ENCODE results near the gene VEGFA.

The VEGFA gene

DNA sequence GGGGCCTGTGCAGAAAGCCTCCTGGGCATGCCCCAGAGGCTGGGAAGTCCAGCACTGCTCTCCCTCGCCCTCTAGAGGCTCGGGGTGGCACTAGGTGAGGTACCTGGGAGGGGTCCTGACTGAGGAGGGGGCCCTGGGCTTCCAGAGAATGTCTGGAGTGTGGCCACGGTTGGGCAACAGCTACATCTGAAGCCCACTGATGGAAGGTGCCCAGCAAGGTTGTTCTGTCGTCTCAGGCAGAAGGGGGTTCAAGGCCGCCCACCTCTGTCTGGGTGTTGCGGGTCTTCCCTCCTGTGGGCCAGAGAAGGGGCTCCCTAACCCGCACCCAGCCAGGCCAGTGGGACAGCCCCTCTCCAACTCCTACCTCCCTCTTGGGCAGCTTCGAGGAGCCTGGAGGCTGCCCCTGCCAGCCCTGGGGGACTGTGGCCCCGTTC lies 11.4 kb upstream of the VEGFA start:
- WGBS (ENCODE audit: extremely low coverage, insufficient coverage, low lambda C conversion rate): no CpG with 5 or more reads among the region's 9 CpGs

DNA sequence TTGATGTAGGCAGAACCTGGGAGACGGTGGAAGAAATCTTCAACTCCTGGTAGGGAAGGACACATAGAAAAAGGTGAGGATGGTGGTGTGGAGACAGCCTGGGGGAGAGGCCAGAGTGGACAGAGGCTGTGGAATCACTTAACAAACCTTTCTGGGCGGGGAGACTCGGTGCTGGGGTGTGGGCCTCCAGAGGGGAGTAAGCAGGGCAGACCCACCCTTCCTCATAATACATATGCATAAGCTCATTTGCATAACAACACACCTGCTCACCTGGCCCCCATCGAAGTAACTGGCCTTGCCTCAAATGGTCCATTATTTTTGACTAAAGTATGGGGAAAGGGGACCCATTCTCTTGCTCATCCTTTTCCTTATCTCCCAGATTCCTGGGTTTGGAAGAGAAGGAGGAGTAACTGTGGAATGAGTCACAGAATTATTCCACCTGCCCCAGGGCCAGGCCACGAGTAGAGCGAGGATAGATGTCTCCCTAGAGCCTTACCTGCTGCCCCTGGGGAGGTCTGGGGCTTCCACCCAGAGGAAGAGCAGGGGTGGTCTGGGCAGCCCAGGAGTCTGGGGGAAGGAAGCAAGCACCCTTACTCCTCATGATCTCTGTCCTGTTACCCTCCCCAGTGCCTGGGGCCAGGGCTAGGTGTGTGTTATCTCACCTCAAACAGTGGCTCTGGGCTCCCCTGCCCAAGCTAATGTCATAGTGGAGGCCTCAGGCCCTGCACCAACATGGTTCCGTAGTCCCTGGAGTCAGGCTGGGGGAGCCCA lies 10.7 kb upstream of the VEGFA start:
- H2BK5ac ChIP-seq (ENCODE audit: low read length): no peak overlapping the region
- no peak overlapping the region for H3K4me2 ChIP-seq (ENCODE audit: low read length)
- H3K4me3 ChIP-seq (ENCODE audit: low read length): no peak overlapping the region
- no peaks in the 10 kb centered on the region for H3K4me1 ChIP-seq (ENCODE audit: control insufficient read depth, low read depth, low read length)
- H2BK120ac ChIP-seq (ENCODE audit: low read depth, low read length): no peak overlapping the region
- H3K56ac ChIP-seq (ENCODE audit: low read length): no peak overlapping the region
- no CpG with 5 or more reads among the region's 7 CpGs for WGBS (ENCODE audit: extremely low coverage, insufficient coverage, low lambda C conversion rate)
- H3K9ac ChIP-seq (ENCODE audit: low read length): no peak overlapping the region
- H3K23ac ChIP-seq (ENCODE audit: low read length): no peak overlapping the region
- no peaks in the 10 kb centered on the region for H3K27me3 ChIP-seq (ENCODE audit: insufficient read depth, low read length, poor library complexity)
- no peaks in the 10 kb centered on the region for H3K79me1 ChIP-seq (ENCODE audit: low read length)
- no peak for DNase-seq
- H3K18ac ChIP-seq (ENCODE audit: low read length): no peak overlapping the region
- H3K79me2 ChIP-seq (ENCODE audit: control insufficient read depth, insufficient read depth, low read length): no peaks in the 10 kb centered on the region
- no peak overlapping the region for H3K4ac ChIP-seq (ENCODE audit: low read depth, low read length)
- H2AK5ac ChIP-seq (ENCODE audit: low read length): no peak overlapping the region
- no peak overlapping the region for H3K27ac ChIP-seq (ENCODE audit: low read depth, low read length)
- H3K36me3 ChIP-seq (ENCODE audit: control insufficient read depth, insufficient read depth, low read length): no peaks in the 10 kb centered on the region
- H2BK15ac ChIP-seq (replicated peaks; ENCODE audit: low read depth): no peak overlapping the region
- no peak overlapping the region for H4K8ac ChIP-seq (ENCODE audit: low read depth, low read length)
- H4K5ac ChIP-seq (ENCODE audit: low read length): no peak overlapping the region

More for the DNA sequence above, 11.4 kb upstream of the VEGFA start:
- Histone ChIP-seq H3K23ac (ENCODE audit: low read length) (no peak overlapping the region), H3K27ac (ENCODE audit: low read depth, low read length) (no peak overlapping the region), H3K18ac (ENCODE audit: low read length) (no peak overlapping the region), H2BK15ac (replicated peaks; ENCODE audit: low read depth) (no peak overlapping the region), H3K79me1 (ENCODE audit: low read length) (no peaks in the 10 kb centered on the region), H2BK5ac (ENCODE audit: low read length) (no peak overlapping the region), H4K5ac (ENCODE audit: low read length) (no peak overlapping the region), H3K79me2 (ENCODE audit: control insufficient read depth, insufficient read depth, low read length) (no peaks in the 10 kb centered on the region), H3K4me3 (ENCODE audit: low read length) (no peak overlapping the region), H2BK120ac (ENCODE audit: low read depth, low read length) (no peak overlapping the region), H3K4ac (ENCODE audit: low read depth, low read length) (no peak overlapping the region), H3K9ac (ENCODE audit: low read length) (no peak overlapping the region), H3K27me3 (ENCODE audit: insufficient read depth, low read length, poor library complexity) (no peaks in the 10 kb centered on the region), H3K4me2 (ENCODE audit: low read length) (no peak overlapping the region), H3K4me1 (ENCODE audit: control insufficient read depth, low read depth, low read length) (no peaks in the 10 kb centered on the region), H3K56ac (ENCODE audit: low read length) (no peak overlapping the region), H3K36me3 (ENCODE audit: control insufficient read depth, insufficient read depth, low read length) (no peaks in the 10 kb centered on the region), H2AK5ac (ENCODE audit: low read length) (no peak overlapping the region), H4K8ac (ENCODE audit: low read depth, low read length) (no peak overlapping the region)
- DNase-seq: peak; percentile 80

DNA sequence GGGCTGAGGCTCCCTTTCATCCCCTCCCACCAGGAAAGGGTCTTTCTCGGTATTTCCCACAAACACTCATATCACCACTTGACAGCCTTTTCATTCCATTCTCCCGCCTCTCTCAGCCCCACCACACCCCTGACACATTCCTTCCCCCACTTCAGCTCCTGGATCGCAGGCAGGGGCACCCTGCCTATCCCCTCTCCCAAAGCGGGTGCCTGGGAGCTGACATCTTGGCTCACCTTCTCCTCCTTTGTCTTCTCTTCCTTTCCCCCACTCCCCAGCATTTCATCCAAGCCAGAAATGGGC lies 10.2 kb upstream of the VEGFA start:
- H3K27me3 ChIP-seq (ENCODE audit: insufficient read depth, low read length, poor library complexity): no peaks in the 10 kb centered on the region
- no CpG with 5 or more reads among the region's 4 CpGs for WGBS (ENCODE audit: extremely low coverage, insufficient coverage, low lambda C conversion rate)
- no peak for DNase-seq
- no peak overlapping the region for H2BK5ac ChIP-seq (ENCODE audit: low read length)
- no peak overlapping the region for H3K56ac ChIP-seq (ENCODE audit: low read length)
- H4K5ac ChIP-seq (ENCODE audit: low read length): no peak overlapping the region
- no peak overlapping the region for H3K27ac ChIP-seq (ENCODE audit: low read depth, low read length)
- no peak overlapping the region for H2BK120ac ChIP-seq (ENCODE audit: low read depth, low read length)
- no peak overlapping the region for H3K23ac ChIP-seq (ENCODE audit: low read length)
- no peaks in the 10 kb centered on the region for H3K79me2 ChIP-seq (ENCODE audit: control insufficient read depth, insufficient read depth, low read length)
- no peaks in the 10 kb centered on the region for H3K79me1 ChIP-seq (ENCODE audit: low read length)
- H2AK5ac ChIP-seq (ENCODE audit: low read length): no peak overlapping the region
- H3K18ac ChIP-seq (ENCODE audit: low read length): no peak overlapping the region
- H3K9ac ChIP-seq (ENCODE audit: low read length): no peak overlapping the region
- H2BK15ac ChIP-seq (replicated peaks; ENCODE audit: low read depth): no peak overlapping the region
- no peak overlapping the region for H4K8ac ChIP-seq (ENCODE audit: low read depth, low read length)
- no peak overlapping the region for H3K4me2 ChIP-seq (ENCODE audit: low read length)
- no peaks in the 10 kb centered on the region for H3K36me3 ChIP-seq (ENCODE audit: control insufficient read depth, insufficient read depth, low read length)
- no peak overlapping the region for H3K4ac ChIP-seq (ENCODE audit: low read depth, low read length)
- no peak overlapping the region for H3K4me3 ChIP-seq (ENCODE audit: low read length)
- H3K4me1 ChIP-seq (ENCODE audit: control insufficient read depth, low read depth, low read length): no peaks in the 10 kb centered on the region

DNA sequence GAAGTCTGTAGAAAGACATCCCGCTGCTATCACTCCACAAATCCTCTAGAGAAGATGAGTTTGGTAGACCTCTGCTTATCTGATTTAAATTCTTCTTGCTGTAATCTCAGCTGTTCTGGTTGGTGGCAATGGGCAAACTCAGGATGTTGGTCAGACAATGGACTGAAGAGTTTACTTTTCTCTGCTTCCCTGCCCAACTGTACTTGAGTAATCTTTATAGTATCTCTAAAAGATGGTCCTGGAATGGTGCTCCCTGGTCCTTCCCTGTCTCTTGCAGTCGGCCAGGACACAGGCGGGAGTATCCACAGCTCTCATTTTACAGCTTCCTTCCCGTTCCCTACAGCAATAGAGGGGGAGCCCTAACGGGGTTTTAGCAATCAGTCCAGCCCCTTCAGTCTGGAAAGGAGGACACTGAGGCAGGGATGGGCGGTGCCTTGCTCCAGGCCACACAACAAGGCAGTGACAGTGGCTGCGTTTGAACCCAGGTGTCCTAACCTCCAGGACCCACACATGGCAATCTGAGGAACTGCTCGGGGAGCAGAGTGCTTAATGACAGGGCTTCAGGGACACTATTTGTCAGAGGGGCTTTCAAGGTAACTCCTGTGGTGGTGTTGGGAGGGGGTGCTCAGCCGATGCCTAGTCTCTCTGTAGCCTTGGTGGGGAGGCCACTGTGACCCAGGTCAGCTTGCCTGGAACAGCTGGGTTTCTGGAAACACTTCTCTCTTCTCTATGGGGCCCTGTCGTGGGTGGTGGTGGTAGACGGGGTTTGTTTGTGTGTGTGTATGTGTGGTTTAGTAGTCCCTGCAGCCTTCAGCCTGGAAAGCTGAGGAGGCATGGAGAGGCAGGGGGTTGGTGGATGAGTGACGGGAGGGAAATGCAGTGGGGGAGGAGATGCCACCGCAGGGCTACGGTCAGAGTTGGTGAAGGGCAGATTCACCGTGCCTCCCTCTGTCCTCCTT lies 9.5 kb upstream of the VEGFA start:
- Histone ChIP-seq H2BK15ac (replicated peaks; ENCODE audit: low read depth) (no peak overlapping the region), H3K36me3 (ENCODE audit: control insufficient read depth, insufficient read depth, low read length) (no peaks in the 10 kb centered on the region), H3K9ac (ENCODE audit: low read length) (no peak overlapping the region), H2AK5ac (ENCODE audit: low read length) (no peak overlapping the region), H3K4ac (ENCODE audit: low read depth, low read length) (no peak overlapping the region), H3K4me2 (ENCODE audit: low read length) (no peak overlapping the region), H3K4me3 (ENCODE audit: low read length) (no peak overlapping the region), H3K4me1 (ENCODE audit: control insufficient read depth, low read depth, low read length) (no peaks in the 10 kb centered on the region), H3K79me2 (ENCODE audit: control insufficient read depth, insufficient read depth, low read length) (no peaks in the 10 kb centered on the region), H4K8ac (ENCODE audit: low read depth, low read length) (no peak overlapping the region), H3K18ac (ENCODE audit: low read length) (no peak overlapping the region), H3K23ac (ENCODE audit: low read length) (no peak overlapping the region), H3K79me1 (ENCODE audit: low read length) (no peaks in the 10 kb centered on the region), H3K56ac (ENCODE audit: low read length) (no peak overlapping the region), H2BK120ac (ENCODE audit: low read depth, low read length) (no peak overlapping the region), H3K27me3 (ENCODE audit: insufficient read depth, low read length, poor library complexity) (no peaks in the 10 kb centered on the region), H3K27ac (ENCODE audit: low read depth, low read length) (no peak overlapping the region), H4K5ac (ENCODE audit: low read length) (no peak overlapping the region), H2BK5ac (ENCODE audit: low read length) (no peak overlapping the region)
- WGBS (ENCODE audit: extremely low coverage, insufficient coverage, low lambda C conversion rate): no CpG with 5 or more reads among the region's 15 CpGs
- DNase-seq: no peak

DNA sequence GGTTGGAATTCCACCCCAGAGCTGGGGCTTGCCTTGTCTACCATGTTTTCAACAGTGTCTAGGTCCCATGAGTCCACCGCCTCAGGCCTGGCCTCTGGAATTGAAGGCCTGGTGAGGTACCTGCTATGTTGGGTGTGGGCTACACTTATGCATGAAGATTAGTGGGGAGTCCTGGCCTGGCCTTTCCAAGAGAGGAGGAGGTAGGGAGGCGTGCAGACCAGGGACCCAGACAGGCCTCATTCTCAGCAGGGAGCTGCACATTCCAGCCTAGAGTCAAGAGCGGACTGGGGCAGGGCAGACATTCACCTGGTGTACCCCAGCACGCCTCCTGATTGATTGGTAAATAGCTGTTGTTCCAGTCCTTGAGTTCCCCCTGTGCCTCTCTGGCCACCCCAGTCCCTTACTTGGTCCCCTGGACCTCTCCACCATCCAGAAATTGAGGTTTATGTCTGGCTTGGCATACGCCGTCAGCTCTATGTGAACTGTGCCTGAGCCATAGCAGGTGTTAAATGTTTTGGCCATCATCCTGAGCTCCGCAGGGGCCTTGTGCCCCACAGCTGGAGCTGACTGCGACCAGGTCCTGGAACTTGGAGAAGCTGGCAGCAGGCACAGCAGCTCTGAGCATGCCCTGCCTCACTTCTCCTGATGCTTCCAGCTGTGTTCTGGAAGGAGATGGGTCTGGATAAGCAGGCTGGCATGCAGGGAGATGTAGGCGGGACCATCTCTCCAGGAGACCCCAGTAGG lies 8.2 kb upstream of the VEGFA start:
- Histone ChIP-seq H2BK120ac (ENCODE audit: low read depth, low read length) (no peak overlapping the region), H3K36me3 (ENCODE audit: control insufficient read depth, insufficient read depth, low read length) (no peaks in the 10 kb centered on the region), H4K5ac (ENCODE audit: low read length) (no peak overlapping the region), H3K4me1 (ENCODE audit: control insufficient read depth, low read depth, low read length) (peaks cover 5% of the 10 kb centered on the region), H3K4ac (ENCODE audit: low read depth, low read length) (no peak overlapping the region), H3K4me3 (ENCODE audit: low read length) (no peak overlapping the region), H3K79me2 (ENCODE audit: control insufficient read depth, insufficient read depth, low read length) (no peaks in the 10 kb centered on the region), H3K79me1 (ENCODE audit: low read length) (no peaks in the 10 kb centered on the region), H3K27ac (ENCODE audit: low read depth, low read length) (no peak overlapping the region), H2BK15ac (replicated peaks; ENCODE audit: low read depth) (no peak overlapping the region), H3K27me3 (ENCODE audit: insufficient read depth, low read length, poor library complexity) (no peaks in the 10 kb centered on the region), H2AK5ac (ENCODE audit: low read length) (no peak overlapping the region), H2BK5ac (ENCODE audit: low read length) (no peak overlapping the region), H3K4me2 (ENCODE audit: low read length) (no peak overlapping the region), H4K8ac (ENCODE audit: low read depth, low read length) (no peak overlapping the region), H3K9ac (ENCODE audit: low read length) (no peak overlapping the region), H3K18ac (ENCODE audit: low read length) (no peak overlapping the region), H3K23ac (ENCODE audit: low read length) (no peak overlapping the region), H3K56ac (ENCODE audit: low read length) (no peak overlapping the region)
- DNase-seq: no peak
- WGBS (ENCODE audit: extremely low coverage, insufficient coverage, low lambda C conversion rate): no CpG with 5 or more reads among the region's 9 CpGs

All from mesendoderm (in vitro differentiated cells).